HS-5 (cell line): ENCODE results near the gene GNAT3.

ENCODE experiments used
- DNase-seq: peaks from one replicate; pipeline ENCODE4 v3.0.0-alpha.2; 2012; ENCODE audit warnings: low read depth

GNAT3 gene

GRCh38 chr7:80511964-80512363 is at the start of gene GNAT3:
TSS of gene GNAT3 (minus strand) at chr7:80512064. CDS start at chr7:80511926, 138 bp downstream.
- no peak for DNase-seq

DNA sequence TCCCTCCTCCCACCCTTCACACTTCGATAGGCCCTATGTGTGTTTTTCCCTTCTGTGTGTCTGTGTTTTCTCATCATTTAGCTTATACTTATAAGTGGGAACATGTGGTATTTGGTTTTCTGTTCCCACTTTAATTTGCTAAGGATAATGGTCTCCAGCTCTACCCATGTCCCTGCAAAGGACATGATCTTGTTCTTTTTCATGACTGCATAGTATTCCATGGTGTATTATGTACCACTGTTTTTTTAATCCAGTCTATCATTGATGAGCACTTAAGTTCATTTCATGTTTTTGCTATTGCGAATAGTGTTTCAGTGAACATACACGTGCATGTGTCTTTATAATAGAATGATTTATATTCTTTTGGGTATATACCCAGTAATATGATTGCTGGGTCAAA is 46.3 kb upstream of the GNAT3 start:
- no peak for DNase-seq

DNA sequence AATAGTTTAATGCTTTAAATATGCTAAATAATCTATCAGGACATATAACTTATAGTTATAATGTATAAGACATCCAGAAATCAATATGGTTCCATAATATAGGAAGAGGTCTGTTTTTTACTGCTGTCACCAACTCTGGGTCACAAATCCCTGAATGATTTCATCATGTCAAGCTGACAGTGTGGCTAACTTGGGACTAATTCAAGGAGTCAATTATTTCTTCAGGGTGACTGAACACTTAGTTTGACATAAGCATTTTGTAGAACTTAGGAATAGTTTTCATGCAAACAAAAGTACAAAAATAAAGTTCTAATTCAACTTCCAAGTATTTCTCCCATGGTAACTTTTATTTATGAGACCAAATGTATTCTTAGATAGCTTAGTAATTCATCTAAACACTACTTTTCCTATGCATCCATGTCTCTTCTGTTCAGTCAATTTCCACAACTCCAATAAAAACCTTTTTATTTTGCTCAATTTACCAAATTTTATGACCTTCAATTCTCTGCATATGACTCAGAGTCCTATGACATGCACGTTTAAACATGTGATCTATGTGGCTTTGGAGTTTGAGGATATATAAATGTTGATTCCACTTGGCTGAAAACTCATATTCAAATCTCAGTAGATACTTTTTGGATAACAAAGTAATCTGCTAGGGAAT is 40.3 kb upstream of the GNAT3 start:
- DNase-seq = peak; percentile 14

DNA sequence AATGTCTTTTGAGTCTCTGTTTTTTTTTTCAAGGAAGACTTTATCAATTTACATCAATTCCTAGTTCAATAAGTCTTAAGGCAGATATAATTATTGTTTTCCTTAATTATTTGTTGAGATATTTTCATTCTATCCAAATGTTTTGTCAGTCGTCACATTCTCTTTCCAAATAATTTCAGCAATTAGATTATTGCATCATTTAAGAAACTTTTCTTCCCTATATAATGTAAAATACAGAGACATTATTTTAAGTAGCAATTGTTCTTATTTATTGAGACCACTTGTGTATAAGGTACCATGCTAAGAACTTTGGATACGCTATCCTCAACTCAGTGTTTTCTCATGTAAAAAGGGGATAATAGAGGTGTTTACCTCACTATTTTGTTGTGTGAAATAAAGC is 38.1 kb upstream of the GNAT3 start:
- DNase-seq = no peak

- DNase-seq = no peak
Measured at GRCh38 chr7:80548840-80549530, 37.1 kb upstream of the GNAT3 start.

DNA sequence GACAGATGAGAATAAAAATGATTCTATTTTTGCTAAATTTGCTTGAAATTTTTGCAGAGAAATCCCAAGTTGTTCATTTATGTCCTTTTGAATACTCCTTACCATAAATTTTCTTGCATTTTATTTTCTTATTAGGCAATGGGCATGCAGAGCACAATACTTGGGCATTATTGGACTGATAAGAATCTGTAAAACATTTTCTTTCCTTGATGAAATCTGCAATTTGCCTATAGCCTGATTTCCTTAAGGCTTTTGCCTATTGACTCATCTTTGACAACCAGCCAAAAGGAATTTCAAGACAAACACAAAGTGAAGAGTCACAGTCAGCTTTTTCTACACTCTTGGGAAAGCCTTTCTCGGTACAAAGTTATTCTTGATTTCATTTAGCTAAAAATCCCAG is 30.5 kb upstream of the GNAT3 start:
- peak; percentile 66 for DNase-seq

- no peak for DNase-seq
Measured at GRCh38 chr7:80540836-80541235, 29.0 kb upstream of the GNAT3 start.

- no peak for DNase-seq
Measured at GRCh38 chr7:80537091-80537490, 25.2 kb upstream of the GNAT3 start.

DNA sequence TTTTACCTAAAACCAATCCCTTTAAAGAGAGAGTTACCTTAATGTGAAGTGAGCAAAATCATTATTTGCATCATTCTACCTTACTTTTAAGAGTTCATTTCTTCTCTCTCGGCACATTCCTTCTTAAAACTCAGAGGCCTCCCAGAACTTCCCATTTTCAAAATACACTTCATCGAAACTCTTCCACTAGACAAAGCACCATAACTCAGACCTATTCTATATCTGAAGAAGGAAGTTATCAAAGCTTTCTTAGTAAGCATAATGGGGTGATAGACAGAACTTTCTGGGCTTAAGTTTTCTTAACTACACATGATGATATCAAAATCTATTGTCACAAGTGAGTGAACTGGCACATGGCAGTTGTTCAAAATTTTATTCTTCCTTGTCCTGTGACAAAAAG is 24.6 kb upstream of the GNAT3 start:
- no peak for DNase-seq

GRCh38 chr7:80533287-80533686 is 21.4 kb upstream of the GNAT3 start:
- DNase-seq = no peak

DNA sequence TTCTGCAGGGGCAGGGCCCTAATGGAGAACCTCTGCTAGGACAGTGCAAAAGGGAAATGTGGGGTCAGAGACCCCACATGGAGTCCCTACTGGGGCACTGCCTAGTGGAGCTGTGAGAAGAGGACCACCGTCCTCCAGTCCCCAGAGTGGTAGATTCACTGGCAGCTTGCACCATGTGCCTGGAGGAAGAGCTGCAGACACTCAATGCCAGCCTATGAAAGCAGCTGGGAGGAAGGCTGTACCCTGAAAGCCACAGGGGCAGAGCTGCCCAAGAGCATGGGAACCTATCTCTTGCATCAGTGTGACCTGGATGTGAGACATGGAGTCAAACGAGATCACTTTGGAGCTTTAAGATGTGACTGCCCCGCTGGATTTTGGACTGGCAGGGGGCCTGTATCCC is 20.3 kb upstream of the GNAT3 start:
- no peak for DNase-seq

DNA sequence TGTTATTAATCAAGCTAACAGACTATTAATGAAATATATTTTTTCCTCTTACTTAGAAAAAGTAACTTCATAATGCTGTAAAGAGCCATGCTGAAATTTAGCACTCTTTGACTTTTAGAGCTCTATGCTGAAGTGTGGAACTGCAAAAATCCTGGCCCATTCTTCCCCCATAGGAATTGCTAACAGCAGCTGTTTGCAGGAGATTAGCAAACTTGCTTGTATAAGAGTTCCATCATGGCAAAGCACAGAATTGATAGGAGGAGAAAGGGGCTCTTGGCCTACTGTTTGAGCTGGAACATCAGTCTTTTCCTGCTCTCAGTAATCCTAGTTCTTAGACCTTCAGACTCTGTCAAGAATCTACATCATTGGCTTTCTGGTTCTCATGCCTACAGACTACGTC is 18.3 kb upstream of the GNAT3 start:
- no peak for DNase-seq

DNA sequence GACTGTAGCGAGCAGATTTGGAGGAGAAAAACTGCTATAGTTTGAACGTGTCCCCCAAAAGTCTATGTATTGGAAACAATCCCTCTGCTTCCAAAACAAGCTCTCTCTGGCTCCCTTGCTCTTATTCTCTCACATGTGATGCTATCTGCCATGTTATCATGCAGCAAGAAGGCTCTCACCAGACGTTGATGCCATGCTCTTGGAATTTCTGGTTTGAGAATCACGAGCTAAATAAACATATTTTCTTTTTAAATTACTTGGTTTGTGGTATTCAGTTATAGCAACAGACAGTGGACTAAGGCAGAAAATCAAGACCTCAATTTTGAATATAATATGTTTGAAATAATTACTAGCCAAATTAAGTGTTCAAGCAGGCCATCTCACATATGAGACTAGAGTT is 17.5 kb upstream of the GNAT3 start:
- no peak for DNase-seq

DNA sequence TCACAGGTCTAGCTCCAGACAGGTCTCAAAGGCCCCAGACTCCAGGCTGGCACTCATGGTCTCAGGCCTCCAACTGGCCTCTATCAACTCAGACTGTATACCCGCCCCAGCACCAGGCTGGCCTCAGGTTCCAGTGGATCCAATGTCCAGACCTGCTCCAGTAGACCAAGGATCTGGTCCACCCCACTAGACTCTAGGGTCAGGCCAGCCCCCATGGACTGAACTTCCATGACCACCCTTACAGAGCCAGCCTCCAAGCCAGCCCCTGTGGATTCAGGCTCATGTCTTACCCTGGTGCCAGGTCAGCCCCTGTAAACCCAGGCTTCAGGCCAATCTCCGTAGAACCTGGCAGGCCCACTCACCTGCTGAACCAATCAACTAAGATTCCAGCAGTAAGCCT is 16.8 kb upstream of the GNAT3 start:
- no peak for DNase-seq

GRCh38 chr7:80526472-80526871 is 14.6 kb upstream of the GNAT3 start:
- DNase-seq = no peak

DNA sequence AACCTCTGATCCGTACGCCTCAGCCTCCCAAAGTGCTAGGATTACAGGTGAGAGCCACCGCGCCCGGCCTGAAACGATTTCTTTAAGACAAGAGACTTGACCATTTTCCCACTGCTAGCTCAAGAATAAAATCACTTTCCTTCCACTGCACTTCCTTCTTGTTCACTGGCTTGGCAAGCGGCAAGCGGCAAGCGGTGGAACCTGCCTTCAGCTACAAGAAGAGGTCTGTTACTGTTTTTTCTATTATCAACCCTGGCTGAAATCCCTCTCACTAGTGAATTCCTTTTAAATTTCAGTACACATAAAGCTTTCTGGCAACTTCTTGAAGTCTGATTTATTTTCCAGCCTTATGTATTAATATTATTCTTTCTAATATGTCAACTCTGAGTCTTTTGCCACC is 12.8 kb upstream of the GNAT3 start:
- DNase-seq = no peak

- DNase-seq = no peak
Measured at GRCh38 chr7:80521809-80522208, 9.9 kb upstream of the GNAT3 start.

- DNase-seq = no peak
Measured at GRCh38 chr7:80520199-80520598, 8.3 kb upstream of the GNAT3 start.

- no peak for DNase-seq
Measured at GRCh38 chr7:80517282-80517747, 5.5 kb upstream of the GNAT3 start.

GRCh38 chr7:80515298-80515697 is 3.4 kb upstream of the GNAT3 start:
- no peak for DNase-seq

DNA sequence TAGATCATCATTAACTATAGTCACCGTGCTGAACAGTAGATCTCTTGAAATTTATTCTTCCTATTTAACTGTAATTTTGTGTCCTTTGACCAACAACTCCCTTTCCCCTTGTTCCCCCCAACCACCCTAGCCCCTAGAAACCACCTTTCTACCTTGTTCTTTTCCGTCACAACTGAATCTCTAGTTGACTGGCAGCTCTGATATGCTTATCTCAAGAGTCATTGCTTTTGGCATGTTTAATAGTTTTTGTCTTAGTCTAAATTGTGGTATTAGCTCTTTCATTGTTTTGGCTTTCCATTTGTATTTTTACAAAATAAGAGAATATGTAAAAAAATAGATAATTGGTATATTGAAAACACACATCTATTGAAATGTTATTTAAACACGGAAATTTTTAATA is 1.8 kb downstream of the GNAT3 start:
- DNase-seq = no peak

DNA sequence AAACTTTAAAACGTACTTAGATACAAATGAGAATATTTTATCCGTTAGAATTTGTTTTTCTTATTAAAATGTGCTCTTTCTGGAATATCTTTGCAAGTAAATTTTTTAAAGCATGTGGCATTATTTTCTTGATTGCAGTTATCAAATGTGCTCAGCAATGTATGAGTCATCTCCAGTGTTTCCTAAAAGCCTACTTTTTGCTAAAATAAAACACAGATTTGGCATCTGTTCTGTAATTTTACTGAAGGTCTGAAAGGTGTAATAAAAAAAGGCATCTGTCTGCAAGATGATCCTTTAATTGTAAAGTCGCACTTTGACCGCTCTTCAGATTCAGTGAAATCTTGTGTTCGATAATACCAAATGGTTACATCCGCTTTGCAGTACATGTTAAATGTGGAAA is 3.4 kb downstream of the GNAT3 start:
- DNase-seq = no peak

GRCh38 chr7:80505900-80506500 is 5.9 kb downstream of the GNAT3 start:
- no peak for DNase-seq

DNA sequence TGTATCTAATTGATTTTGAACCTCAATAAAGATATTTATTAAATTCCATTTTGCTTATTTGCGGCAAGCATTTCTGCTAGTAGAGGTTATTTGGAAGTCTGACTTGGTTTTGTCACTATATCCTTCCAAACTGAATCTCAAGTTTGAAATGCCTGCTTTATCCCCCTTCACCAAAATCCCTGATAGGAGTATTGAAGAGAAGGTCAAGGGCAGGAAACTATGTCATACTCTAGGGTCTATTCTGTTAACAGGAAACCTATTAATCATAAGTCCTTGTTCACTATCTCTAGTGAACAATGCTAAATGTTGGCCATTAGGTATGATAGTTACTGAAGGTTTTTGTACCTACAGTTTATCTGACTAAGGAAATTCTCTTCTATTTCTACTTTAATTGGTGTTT is 11.5 kb downstream of the GNAT3 start:
- no peak for DNase-seq
